Dermis microvascular lymphatic vessel endothelial cell (primary cell): ENCODE measurements around the gene NCOA1. TPM values are rescaled to one million over a fixed set of nuclear protein-coding genes. Genes with fewer than 3 reads are reported as not detected.
"Not testable (repeated sequence)": the region's sequence is repeated elsewhere in the genome, so short reads cannot be mapped to it uniquely, and the experiment has no call there.

Experiments
- DNase-seq, 2 donors: peaks; one replicate each; pipeline versions ENCODE4 v3.0.0 to v3.0.0-alpha.2; 2010; ENCODE audit warnings: low read depth in 2 of 2
- total RNA-seq: library from RNA; depleted of rRNA; stranded (reverse); fragments of >200 nt; gene quantifications from 2 replicates; pipeline ENCODE4 v1.2.1, GENCODE V29; 2014

Gene NCOA1
- total RNA-seq, 1 donor from 2014 or later, result 5.9 TPM

GRCh38 chr2:24533574-24533973 is 42.5 kb downstream of the NCOA1 start:
- not testable (repeated sequence) for DNase-seq

- DNase-seq, result no peak
Measured at GRCh38 chr2:24538720-24539119, 47.7 kb downstream of the NCOA1 start.

GRCh38 chr2:24539258-24539657 is 48.2 kb downstream of the NCOA1 start:
- no peak for DNase-seq

- DNase-seq, result no peak
Measured at GRCh38 chr2:24540011-24540477, 49.0 kb downstream of the NCOA1 start.

GRCh38 chr2:24541621-24542020 is 50.6 kb downstream of the NCOA1 start:
- DNase-seq, result no peak

GRCh38 chr2:24542269-24542872 is 51.3 kb downstream of the NCOA1 start:
- DNase-seq, result no peak

- peak in 1 of 2 donors; percentile 10 for DNase-seq
Measured at GRCh38 chr2:24543252-24543651, 52.2 kb downstream of the NCOA1 start.

GRCh38 chr2:24544456-24545115 is 53.5 kb downstream of the NCOA1 start:
- DNase-seq, result no peak

GRCh38 chr2:24546669-24547068 is 55.6 kb downstream of the NCOA1 start:
- no peak for DNase-seq

GRCh38 chr2:24548058-24548457 is 57.0 kb downstream of the NCOA1 start:
- DNase-seq, result no peak

GRCh38 chr2:24550301-24550700 is 59.2 kb downstream of the NCOA1 start:
- DNase-seq, result peak in 1 of 2 donors; percentile 5

- no peak for DNase-seq
Measured at GRCh38 chr2:24551016-24551415, 60.0 kb downstream of the NCOA1 start.

GRCh38 chr2:24552836-24553235 is 61.8 kb downstream of the NCOA1 start:
- no peak for DNase-seq

GRCh38 chr2:24558781-24559472 is 67.9 kb downstream of the NCOA1 start:
- DNase-seq, result no peak

GRCh38 chr2:24559473-24560113 is 68.5 kb downstream of the NCOA1 start:
- DNase-seq, result no peak

GRCh38 chr2:24565537-24565936 is 74.5 kb downstream of the NCOA1 start:
- no peak for DNase-seq

- no peak for DNase-seq
Measured at GRCh38 chr2:24566209-24566608, 75.2 kb downstream of the NCOA1 start.

GRCh38 chr2:24566630-24567029 is 75.6 kb downstream of the NCOA1 start:
- DNase-seq, result no peak

GRCh38 chr2:24568551-24568950 is 77.5 kb downstream of the NCOA1 start:
- DNase-seq, result no peak

GRCh38 chr2:24569565-24569964 is 78.5 kb downstream of the NCOA1 start:
- DNase-seq, result not testable (repeated sequence)

GRCh38 chr2:24570225-24570624 is 79.2 kb downstream of the NCOA1 start:
- no peak for DNase-seq

- DNase-seq, result no peak
Measured at GRCh38 chr2:24571828-24572442, 80.9 kb downstream of the NCOA1 start.
